ENCODE data around the gene ZFR.
"Not testable (repeated sequence)": the region's sequence is repeated elsewhere in the genome, so short reads cannot be mapped to it uniquely, and the experiment has no call there.

ZFR gene

DNA sequence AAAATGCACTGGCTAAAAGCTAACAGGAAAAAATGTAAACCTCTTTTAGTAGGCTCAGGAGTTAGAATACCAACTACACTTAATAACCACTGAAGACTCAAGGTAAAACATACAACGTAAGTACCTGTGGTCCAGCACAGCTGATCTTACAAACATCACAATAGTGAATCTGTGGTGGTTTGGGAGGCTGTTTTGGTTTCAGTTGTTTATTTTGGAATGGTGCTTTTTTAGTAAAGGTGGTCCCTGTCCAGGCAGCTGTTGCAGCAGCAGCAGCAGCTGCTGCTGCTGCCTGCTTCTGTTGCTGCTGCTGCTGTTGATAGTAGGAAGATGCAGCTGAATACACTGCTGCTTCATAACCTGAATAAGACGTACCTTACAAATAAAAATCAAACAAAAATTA is 37.9 kb downstream of the ZFR start:
- DNase-seq (ENCODE audit: low spot score), result no peak

DNA sequence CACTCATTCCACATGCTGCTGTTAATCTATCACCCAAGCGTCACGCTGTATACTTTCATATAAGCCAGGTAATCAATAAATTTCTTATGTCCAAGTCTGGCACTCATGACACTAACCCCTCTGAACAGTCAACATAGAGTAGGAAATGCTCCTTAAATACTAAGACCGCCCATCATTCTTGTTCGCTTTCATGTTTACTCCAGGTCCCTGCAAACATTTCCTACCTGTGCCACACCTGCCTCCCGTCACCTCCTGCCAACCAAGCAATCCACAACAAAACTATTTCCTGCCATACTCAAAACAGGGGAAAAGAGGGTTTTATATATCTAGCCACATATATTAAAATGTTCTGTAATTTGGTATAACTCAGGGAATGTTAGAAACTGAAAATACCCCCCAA is 39.0 kb downstream of the ZFR start:
- no peak for DNase-seq (ENCODE audit: low spot score)

DNA sequence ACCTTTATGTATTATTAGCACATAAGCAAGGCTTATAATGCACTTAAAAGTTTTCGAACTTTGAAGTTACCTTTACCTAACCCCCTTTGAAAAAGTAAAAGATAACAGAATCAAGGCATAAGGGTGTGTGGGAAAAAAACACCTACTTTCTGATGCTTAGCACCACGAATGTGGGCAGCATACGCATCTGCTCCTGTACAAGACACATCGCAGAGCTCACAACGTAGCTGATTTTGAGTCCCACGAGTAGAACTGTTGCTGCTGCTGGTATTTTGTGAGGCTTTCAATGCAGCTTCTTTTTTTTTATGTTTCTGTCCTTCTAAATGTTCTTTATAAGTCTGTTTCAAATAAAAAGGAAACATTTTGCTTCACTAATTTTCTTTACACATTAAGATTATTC is 40.8 kb downstream of the ZFR start:
- DNase-seq (ENCODE audit: low spot score), result no peak

DNA sequence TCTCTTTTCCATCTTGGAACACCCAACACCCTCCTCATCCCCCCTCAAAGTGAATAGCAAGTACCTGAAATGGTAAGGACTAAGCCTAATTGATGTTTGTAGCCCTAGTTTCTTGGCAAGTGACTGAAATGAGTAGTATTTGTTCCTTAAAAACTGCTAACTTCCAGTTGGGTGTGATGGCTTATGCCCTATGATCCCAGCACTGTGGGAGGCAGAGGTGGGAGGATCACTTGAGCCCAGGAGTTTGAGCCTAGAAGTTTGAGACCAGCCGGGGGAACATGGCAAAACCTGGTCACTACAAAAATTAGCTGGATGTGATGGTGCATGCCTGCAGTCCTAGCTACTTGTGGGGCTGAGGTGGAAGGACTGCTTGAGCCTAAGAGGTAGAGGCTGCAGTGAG is 44.1 kb downstream of the ZFR start:
- no peak for DNase-seq (ENCODE audit: low spot score)

DNA sequence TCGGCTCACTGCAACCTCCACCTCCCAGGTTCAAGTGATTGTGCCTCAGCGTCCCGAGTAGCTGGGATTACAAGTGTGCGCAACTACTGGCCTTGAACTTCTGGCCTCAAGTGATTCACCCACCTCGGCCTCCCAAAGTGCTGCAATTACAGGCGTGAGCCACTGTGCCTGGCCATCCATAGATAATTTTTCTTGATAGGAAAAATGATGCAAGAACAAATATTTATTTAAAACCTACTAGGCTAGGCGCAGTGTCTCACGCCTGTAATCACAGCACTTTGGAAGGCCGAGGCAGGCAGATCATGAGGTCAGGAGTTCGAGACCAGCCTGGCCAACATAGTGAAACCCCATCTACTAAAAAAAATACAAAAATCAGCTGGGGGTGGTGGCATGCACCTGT is 45.8 kb downstream of the ZFR start:
- DNase-seq (ENCODE audit: low spot score), result not testable (repeated sequence)

DNA sequence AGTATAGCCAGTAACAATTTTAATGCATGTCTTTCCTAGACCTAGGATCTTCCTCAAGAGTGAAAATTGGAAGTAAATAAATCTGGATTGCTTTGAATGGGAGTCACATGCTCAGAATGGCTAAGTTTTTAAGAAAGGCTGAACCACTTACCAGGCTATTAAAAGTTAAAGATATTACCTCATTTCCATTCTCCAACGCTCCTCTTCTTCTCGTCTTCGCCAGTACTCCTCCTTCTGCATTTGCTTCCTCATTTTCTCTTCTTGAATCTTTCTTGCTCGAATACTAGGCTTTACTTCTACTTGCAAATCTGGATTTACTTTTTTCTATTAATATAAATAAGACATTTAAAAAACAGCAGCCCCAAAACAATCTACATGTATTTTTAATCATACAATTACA is 49.6 kb downstream of the ZFR start:
- no peak for DNase-seq (ENCODE audit: low spot score)

DNA sequence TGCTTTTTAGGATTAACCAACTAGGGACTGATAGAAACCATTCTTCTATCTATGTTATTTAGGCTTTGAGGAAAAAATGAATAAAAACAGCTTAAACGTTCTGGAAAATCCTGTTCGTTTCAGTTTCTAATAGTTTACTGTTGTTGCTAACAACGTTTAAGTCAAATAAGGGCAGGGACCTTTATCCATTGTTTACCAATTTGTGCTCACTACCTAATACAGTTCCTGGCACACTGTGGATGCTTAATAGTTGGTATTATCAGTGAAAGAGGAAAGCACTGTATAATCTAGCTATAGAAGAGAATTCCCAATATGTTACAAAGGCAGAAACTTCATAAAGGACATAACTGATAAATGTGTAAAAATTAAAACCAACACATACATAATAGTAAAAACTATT is 52.5 kb downstream of the ZFR start:
- no peak for DNase-seq (ENCODE audit: low spot score)

DNA sequence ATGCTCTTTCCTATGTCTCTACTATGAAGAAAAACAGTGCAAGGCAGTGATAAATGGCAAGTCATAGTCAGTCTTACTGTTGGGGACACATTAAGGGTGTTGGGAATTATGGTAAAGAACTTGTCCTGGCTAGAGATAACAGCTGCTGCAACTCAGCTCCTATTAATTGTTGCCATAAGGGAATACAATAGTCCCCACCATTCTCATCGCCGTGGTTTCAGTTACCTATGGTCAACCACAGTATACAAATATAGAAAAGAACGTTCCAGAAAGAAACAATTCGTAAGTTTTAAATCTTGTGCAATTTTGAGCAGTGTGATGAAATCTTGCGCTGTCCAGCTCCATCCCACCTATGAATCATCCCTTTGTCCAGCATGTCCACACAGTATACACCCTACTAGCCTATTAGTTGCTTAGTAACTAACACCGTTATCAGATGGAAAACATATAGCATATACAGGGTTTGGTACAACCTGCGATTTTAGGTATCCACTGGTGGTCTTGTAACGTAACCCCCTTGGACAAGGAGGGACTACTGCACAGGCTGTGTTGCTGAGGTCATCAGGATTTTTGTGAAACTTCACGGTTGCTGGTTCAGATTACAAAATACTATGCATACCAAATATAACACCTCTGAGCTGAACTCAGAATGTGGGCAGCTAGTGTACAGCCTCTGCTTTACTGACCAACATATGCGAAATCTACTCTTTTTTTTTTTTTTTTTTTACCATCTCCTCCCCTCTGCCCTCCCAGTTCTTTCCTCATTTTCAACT is 53.5 kb downstream of the ZFR start:
- DNase-seq (ENCODE audit: low spot score), result no peak

DNA sequence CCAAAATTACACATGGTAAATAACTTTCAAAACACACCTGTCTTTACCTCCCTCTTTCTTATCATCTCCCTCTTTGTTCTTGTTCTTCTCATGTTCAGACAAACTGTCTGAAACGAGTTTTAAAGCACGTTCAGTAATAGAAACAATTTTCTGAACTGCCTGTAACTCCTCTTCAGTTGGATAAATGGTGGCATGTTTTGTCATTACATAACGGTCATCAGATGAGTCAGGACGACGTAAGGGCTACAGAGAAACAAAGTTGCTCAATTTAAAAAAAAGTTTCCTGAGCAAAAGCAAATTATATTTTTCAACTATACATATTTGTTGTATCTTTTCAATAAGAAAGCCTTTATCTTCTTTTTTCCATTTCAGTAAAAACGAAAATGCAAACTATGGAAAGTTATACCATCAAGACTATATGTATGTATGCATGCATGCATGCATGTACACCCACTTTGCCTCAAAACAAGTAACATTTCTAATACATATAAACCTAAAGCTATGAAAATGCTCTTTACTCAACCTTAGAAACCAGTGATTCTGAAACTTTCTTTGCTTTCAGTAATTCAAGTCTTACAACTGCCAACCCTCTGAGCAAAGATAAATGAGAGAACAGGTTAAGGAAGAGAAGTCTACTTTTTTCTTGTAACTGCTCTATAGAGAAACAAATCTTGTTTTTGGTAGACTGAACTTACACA is 56.0 kb downstream of the ZFR start:
- DNase-seq (ENCODE audit: low spot score), result no peak

DNA sequence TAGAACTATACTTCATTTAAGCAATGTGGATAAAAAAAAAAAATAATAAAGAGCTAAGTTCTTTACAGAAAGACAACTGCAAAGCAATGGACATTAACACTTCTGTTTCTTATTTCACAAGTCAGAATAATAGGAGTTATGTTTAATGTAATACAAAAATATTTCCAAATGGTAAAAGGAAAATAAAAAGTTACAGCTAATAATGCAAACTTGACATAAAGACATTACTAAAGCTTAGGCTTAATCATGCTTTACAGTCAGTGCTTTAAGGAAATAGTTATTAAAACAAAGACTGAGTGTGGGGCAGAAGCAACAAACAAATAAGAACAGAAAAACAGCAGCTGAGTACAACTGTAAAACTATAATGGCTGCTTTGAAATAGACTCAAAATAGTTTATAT is 56.7 kb downstream of the ZFR start:
- no peak for DNase-seq (ENCODE audit: low spot score)

DNA sequence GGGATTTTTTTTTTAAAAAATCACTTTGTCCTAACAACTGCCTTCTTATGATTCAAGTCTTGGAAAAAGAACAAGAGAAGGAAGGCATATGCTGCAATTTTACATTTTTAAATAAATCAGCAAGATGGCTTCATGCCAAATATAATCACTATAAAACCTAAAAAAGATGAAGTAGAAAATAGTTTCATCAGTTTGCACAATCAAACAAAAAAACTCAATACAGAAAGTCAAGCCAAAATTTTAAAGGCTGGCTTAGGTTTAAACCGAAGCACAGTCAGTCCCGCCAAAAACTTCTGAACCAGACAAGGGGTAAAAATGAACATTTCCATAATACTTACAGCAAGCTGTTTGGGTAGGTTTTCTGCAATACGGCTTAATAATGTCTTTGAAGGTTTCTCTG is 57.3 kb downstream of the ZFR start:
- DNase-seq (ENCODE audit: low spot score), result no peak

DNA sequence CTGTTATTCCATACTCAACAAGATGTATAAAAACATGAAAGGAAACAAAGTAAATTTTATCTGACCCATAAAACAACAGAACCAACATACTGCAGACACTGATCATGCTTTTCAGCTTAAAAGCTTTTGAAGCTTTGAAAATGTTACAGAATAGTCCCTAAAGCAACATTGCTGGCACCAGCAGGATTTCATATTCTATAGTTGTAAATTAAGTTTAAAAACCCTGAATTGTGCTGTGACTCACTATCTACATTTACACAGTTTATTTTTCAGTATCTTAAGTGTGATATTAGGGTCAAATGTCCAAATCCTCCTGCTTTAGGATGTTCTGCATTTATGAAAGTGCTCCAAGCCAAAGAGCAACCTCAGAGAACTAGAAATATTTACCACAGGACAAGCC is 59.9 kb downstream of the ZFR start:
- no peak for DNase-seq (ENCODE audit: low spot score)

DNA sequence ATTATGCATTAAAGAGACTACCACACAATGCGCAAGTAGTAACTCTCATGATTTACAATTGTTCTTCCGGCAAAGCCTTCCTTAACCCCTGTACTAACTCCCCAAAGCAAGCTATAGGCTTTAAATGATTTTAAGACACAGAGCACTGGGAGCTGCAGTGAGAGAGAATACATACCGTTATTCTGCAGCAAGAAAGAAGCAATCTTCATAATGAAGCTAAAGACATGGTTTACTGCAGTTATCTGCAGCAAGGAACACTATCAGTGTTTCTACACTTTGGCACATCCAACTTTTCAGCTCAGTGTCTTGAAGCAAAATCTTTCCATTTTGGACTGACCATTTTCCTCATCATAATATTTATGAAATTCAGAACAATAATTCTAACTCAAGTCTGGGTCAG is 61.0 kb downstream of the ZFR start:
- no peak for DNase-seq (ENCODE audit: low spot score)

DNA sequence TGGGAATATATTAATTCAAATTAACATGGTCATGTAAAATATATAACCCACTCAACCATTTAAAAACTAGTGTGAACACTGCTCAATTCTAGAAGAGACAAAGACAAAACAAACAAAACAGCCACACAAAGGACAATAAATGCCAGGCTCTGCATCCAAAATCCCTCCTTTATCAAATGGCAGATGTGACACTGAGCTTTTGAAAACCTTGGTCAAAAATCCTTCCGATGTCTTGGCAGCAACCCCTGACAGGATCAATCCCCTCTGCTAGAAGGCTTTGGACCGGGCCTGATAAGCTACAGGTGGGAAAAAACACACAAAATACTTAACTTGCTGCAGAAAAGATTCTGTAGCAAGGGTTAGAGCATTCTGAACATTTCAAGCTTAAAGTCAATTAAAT is 61.5 kb downstream of the ZFR start:
- no peak for DNase-seq (ENCODE audit: low spot score)

DNA sequence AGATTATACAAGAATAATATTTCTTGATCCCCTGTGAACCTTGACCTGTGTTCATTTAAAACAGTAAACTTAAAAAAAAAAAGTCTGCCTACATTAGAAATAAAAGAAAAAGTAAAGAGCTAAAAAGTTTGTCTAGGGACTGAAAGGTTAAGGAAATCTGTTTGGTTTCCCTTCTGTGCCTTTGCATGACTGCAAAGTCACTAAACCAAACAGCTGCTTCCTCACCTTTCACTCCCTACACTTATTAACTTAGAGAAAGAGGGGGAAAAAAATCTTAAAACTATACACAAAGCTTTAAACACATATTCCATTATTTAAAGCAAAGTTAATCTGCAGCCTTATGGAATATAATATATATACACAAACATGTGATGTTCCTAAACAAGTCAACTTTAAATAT is 65.1 kb downstream of the ZFR start:
- DNase-seq (ENCODE audit: low spot score), result no peak

DNA sequence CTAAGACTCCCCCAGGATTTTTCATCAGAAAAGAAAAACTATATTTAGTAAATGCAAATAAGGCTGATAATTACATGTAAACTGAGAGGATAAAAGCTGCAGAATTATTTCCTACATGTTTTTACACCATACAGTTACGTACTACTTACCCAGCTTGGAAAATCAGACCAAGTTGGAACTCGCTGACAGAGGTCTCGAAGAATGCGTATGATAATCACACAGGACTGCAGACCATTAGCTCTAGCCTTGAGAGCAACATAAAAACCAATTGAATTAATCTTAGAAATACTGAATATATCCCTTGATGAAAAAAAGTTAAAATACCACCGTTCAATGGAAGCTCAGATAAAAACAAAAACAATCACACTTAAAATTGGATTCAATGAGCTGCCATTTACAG is 65.6 kb downstream of the ZFR start:
- no peak for DNase-seq (ENCODE audit: low spot score)

DNA sequence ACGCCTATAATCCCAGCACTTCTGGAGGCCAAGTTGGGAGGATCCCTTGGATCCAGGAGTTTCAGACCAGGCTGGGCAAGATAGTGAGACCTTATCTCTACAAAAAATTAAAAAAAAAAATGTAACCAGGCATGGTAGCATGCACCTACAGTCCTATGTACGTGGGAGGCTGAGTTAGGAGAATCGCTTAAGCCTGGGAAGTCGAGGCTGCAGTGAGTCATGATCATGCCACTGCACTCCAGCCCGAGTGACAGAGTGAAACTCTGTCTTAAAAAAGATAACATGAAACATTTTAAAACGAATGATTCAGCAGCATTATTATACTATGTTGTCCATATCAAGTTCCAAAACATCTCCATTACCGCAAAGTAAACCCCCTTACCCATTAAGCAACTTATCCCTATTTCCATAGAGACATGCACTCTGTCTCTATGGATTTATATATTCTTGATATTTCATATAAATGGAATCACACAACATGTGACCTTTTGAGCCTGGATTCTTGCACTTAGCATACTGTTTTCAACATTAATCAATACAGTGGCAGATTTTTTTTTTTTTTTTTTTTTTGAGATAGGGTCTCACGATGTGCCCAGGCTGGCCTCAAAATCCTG is 74.9 kb downstream of the ZFR start:
- peak; percentile 29 for DNase-seq (ENCODE audit: low spot score)

DNA sequence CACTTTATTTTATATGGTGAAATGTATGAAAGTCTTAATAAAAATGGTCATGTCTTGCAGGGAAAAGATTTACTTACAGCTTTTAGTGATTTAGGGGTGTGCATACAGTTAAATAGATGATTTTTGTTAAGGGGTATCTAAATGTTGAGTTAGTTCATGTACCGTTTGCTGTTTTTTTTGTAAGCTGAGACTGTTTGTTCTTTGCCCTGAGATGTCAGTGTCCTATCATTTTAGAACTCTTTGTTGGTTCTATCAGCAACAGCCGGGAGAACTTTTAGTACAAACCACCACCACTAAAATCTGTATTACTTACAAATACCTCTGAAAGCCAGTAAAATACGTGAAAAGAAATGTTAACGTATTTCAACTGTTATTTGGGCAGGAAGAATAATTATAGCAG is 75.5 kb downstream of the ZFR start:
- no peak for DNase-seq (ENCODE audit: low spot score)

DNA sequence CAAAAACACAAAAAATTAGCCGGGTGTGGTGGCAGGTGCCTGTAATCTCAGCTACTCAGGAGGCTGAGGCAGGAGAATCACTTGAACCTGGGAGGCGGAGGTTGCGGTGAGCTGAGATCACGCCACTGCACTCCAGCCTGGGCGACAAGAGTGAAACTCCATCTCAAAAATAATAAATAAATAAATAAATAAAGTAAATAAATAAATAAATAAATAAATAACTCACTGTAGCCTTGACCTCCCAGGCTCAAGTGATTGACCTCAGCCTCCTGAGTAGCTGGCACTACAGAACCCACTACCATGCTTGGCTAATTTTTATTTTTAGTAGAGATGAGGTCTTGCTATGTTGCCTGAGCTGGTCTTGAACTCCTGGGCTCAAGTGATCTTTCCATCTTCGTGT is 77.3 kb downstream of the ZFR start:
- not testable (repeated sequence) for DNase-seq (ENCODE audit: low spot score)

DNA sequence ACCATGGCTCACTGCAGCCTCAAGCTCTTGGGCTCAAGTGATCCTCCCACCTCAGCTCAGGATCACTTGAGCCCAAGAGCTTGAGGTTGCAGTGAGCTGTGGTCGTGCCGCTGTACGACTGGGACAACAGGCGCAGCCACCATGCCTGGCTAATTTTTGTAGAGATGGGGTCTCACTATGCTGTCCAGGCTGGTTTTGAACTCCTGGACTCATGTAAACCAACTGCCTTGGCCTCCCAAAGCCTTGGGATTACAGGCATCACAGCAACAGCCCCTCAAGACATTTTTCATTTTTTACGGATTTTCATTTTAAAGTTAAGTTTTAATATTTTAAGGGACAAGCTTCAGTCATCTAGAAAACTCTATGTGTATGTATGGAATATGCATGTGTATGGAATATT is 78.9 kb downstream of the ZFR start:
- no peak for DNase-seq (ENCODE audit: low spot score)

DNA sequence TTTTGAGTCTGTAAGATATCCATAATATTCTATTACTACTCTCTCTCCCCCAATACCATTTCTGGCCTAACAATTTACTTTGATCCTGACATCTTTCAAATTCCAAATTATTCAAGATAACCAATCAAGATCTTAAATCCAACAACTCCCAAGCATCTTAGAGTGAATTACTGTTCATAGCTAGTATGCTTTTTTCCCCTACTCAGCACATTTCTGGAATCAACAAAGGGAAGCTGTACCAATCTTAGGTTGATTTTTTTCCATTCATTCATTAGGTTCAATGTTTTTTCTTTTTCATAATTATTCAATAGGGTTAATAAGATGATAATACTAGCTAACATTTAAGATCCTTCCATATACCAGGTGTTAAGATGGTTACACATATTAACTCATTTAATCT is 81.5 kb downstream of the ZFR start:
- DNase-seq (ENCODE audit: low spot score), result no peak

DNA sequence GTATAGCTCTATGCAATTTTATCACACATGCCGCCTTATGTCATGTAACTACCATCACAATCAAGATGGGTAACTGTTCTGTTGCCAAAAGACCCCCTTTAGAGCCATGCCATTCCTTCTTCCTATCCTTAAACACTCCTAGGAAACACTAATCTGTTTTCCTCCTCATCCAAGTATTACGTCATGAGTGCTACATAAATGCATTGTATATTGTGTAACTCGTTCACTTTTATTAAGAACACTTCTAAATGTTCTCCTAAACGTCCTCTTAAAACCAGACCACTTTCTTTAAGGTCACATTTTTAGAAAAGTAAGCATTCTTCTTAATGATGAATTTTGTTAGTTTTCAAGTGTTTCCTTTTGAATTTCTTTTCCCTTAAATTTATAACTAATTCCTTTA is 82.0 kb downstream of the ZFR start:
- no peak for DNase-seq (ENCODE audit: low spot score)

DNA sequence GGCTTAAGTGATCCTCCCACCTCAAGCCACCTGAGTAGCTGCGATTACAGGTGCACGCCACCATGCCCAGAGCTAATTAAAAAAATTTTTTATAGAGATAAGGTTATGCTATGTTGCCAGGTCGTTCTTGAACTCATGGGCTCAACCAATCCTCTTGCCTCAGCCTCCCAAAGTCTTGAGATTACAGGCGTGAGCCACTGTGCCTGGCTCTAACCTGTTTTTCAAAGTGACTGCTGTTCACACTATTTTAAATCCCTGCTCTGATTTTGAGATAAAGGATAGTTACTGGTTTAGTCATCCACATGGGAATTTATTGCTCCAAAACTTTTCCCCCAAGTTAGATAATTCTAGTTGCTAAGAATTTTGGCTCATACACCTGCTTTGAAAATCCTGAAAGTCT is 83.6 kb downstream of the ZFR start:
- no peak for DNase-seq (ENCODE audit: low spot score)

DNA sequence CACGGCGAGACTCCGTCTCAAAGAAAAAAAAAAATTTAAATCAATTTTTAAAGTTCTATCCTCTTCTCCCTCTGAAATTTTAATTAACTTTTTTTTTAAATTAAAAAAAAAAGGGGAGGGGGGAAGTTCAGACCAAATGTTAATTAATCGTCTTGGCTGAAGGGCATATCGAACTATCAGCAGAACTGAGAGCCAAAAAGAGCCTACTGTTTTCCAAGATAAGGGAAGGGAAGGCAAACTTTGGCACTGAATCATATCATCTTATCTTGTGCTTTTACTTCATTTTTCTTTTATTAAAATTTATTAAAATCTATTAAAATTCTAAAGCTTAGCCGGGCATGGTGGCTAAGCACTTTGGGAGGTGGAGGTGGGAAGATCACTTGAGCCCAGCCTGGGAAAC is 85.9 kb downstream of the ZFR start:
- no peak for DNase-seq (ENCODE audit: low spot score)
